K562 (cell line): ENCODE results near the gene SPAG9. TPM values are rescaled to one million over a fixed set of nuclear protein-coding genes. Genes with fewer than 3 reads are reported as not detected.

Experiments
- CBFA2T3 ChIP-seq: fragments of 450-650 bp; IDR thresholded peaks from 2 replicates; pipeline ENCODE4 v1.6.1; 2017
- ELF1 ChIP-seq: fragments of 200-800 bp; sonication (Bioruptor generic); IDR thresholded peaks from 2 replicates; pipeline ENCODE4 v1.6.1; 2016; ENCODE audit warnings: missing genetic modification characterization, missing compliant biosample characterization
- HCFC1 ChIP-seq: IDR thresholded peaks from 2 replicates; pipeline ENCODE4 v1.6.1; 2012; ENCODE audit warnings: low read depth, low read length, improper control_type of control experiment
- L3MBTL2 ChIP-seq: fragments of 450-650 bp; IDR thresholded peaks from 2 replicates; pipeline ENCODE4 v1.6.1; 2016; ENCODE audit warnings: mild to moderate bottlenecking, moderate library complexity
- MED1 ChIP-seq: sonication (generic); formaldehyde crosslinking; IDR thresholded peaks from 2 replicates; pipeline ENCODE4 v1.8.1; 2023; ENCODE audit warnings: missing genetic modification reagents, borderline replicate concordance
- MTA1 ChIP-seq: fragments of 450-650 bp; IDR thresholded peaks from 2 replicates; pipeline ENCODE4 v1.6.1; 2017; ENCODE audit warnings: borderline replicate concordance
- NCOR1 ChIP-seq: fragments of 450-650 bp; IDR thresholded peaks from 2 replicates; pipeline ENCODE4 v1.6.1; 2016; ENCODE audit warnings: mild to moderate bottlenecking, moderate library complexity
- NFATC3 ChIP-seq: fragments of 450-650 bp; IDR thresholded peaks from 2 replicates; pipeline ENCODE4 v1.6.1; 2017; ENCODE audit warnings: mild to moderate bottlenecking
- NRF1 ChIP-seq, 2 experiments: fragments of 450-650 bp; IDR thresholded peaks in 1 of 2; conservative IDR thresholded peaks in 1 of 2; 2 replicates each; pipeline ENCODE4 v1.6.1; 2014; ENCODE audit warnings: mild to moderate bottlenecking in 2 of 2
- PHB ChIP-seq: fragments of 250-450 bp; sonication (Bioruptor Pico); IDR thresholded peaks from 2 replicates; pipeline ENCODE4 v1.5.0; 2021
- RBFOX2 ChIP-seq: fragments of 200-400 bp; formaldehyde crosslinking; IDR thresholded peaks from 2 replicates; pipeline ENCODE4 v1.6.1; 2017; ENCODE audit warnings: low read depth, mild to moderate bottlenecking, low read length, moderate library complexity
- THRAP3 ChIP-seq: fragments of 450-650 bp; IDR thresholded peaks from 2 replicates; pipeline ENCODE4 v1.6.1; 2016; ENCODE audit warnings: mild to moderate bottlenecking, inconsistent platforms, borderline replicate concordance
- ZBTB33 ChIP-seq: sonication (generic); formaldehyde crosslinking; IDR thresholded peaks from 2 replicates; pipeline ENCODE4 v1.8.1; 2023; ENCODE audit warnings: mild to moderate bottlenecking, missing genetic modification reagents
- ZBTB7A ChIP-seq: IDR thresholded peaks from 2 replicates; pipeline ENCODE4 v1.6.1; 2011; ENCODE audit warnings: low read depth, mild to moderate bottlenecking, low read length, moderate library complexity, borderline replicate concordance; ENCODE audit not compliant: control insufficient read depth
- ZMIZ1 ChIP-seq, 2 experiments: fragments of 150-350 bp in 1 of 2; IDR thresholded peaks; 2 replicates each; pipeline ENCODE4 v1.6.1; 2012 to 2016; ENCODE audit warnings: low read depth in 2 of 2, low read length in 2 of 2, mild to moderate bottlenecking in 1 of 2, moderate library complexity in 1 of 2
- ZNF324 ChIP-seq: fragments of 250-450 bp; sonication (Bioruptor Pico); IDR thresholded peaks from 2 replicates; pipeline ENCODE4 v1.4.0; 2020; ENCODE audit warnings: mild to moderate bottlenecking
- ZNF431 ChIP-seq: sonication (generic); formaldehyde crosslinking; IDR thresholded peaks from 2 replicates; pipeline ENCODE4 v1.8.0; 2022; ENCODE audit warnings: mild to moderate bottlenecking, missing genetic modification reagents
- polyA plus RNA-seq, 8 experiments: library from polyadenylated mRNA; depleted of rRNA in 4 of 8; stranded (reverse) in 5 of 8; unstranded in 3 of 8; fragments of >200 nt; fragmentation: Nextera tagmentation in 2 of 8; fragmentation: Illumina TruSeq in 1 of 8; extraction: Ambion mirVana in 2 of 8; extraction: Trizol in 1 of 8; gene quantifications; 2 replicates each; pipeline versions ENCODE4 v1.2.1 to v1.2.3, GENCODE V29; 2011 to 2014; ENCODE audit warnings: inconsistent platforms in 1 of 8, missing spikeins in 1 of 8
- total RNA-seq, 7 experiments: library from RNA; depleted of rRNA in 6 of 7; stranded (reverse); fragments of >200 nt in 6 of 7; fragmentation: Illumina TruSeq in 2 of 7; extraction: Trizol in 2 of 7; gene quantifications; 2 replicates each; pipeline versions ENCODE4 v1.2.1 to v1.2.3, GENCODE V29; 2011 to 2021; ENCODE audit warnings: low replicate concordance in 1 of 7
- TF ChIP-seq, protein P1 (sequence below): IDR thresholded peaks from 2 replicates; pipeline ENCODE4 v1.6.1; 2014; ENCODE audit warnings: antibody characterized with exemption
- TF ChIP-seq, protein P2 (sequence below), 2 experiments: fragments of 450-650 bp in 1 of 2; sonication (generic) in 1 of 2; formaldehyde crosslinking in 1 of 2; IDR thresholded peaks in 1 of 2; conservative IDR thresholded peaks in 1 of 2; 2 replicates each; pipeline versions ENCODE4 v1.6.1 to v1.8.1; 2016 to 2023; ENCODE audit warnings: mild to moderate bottlenecking in 2 of 2, moderate library complexity in 2 of 2, inconsistent platforms in 1 of 2, missing genetic modification reagents in 1 of 2

SPAG9 gene
- total and polyA plus RNA-seq, 9 of the 15 experiments (the other 6 are each of a cell fraction or from before 2014, with no cell fraction given): 12.2 to 99.2 (median 58.2) TPM

DNA sequence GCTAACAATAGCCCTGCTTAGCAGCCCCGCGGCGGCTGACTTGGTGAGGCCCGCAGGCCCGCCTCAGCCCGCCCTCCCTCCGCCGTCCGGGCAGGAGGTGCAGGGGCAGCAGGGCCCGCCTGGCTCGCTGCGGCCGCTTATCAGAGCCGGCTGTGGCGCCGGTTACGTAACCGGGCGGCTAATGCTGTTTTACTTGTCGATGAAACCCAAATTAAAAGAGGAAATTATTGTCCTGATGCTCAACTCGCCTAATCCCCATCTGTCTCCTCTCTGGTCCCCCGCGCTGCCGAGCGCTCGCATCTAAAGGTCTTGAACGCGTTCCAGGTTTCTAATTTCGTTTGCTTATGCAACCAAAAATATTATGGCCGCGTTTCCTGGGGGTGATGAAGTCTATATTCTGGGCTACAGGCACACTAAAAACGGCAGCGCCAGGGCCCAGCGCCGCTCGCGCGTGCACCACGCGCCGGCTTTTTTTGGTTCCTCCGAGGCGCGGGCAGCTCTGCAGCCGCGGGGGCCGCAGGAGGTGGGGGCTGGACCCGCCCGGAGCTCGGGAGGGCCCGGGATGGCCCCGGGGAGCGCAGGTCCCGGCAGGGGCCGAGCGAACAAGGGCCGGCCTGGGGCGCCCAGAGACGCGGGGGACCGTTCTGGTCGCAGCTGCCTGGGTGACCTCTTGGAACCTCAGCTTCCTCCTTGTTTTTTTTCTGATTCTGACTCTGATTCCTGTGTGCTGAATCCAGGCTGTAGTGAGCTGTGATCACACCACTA is 189.3 kb downstream of the SPAG9 start (continued):
- no peak for TF ChIP-seq ZMIZ1 (IDR thresholded peaks at IDR 0.05; ENCODE audit: low read depth in 2 of 2, low read length in 2 of 2)
- no peak for TF ChIP-seq ZNF324 (CRISPR knock-in tag)
- peak; percentile 64 for TF ChIP-seq RBFOX2
- TF ChIP-seq THRAP3: no peak
- no peak for TF ChIP-seq NCOR1
- TF ChIP-seq HCFC1: no peak
- TF ChIP-seq, protein P1, sequence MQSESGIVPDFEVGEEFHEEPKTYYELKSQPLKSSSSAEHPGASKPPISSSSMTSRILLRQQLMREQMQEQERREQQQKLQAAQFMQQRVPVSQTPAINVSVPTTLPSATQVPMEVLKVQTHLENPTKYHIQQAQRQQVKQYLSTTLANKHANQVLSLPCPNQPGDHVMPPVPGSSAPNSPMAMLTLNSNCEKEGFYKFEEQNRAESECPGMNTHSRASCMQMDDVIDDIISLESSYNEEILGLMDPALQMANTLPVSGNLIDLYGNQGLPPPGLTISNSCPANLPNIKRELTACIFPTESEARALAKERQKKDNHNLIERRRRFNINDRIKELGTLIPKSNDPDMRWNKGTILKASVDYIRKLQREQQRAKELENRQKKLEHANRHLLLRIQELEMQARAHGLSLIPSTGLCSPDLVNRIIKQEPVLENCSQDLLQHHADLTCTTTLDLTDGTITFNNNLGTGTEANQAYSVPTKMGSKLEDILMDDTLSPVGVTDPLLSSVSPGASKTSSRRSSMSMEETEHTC: no peak
- TF ChIP-seq ELF1 (tag): no peak
- TF ChIP-seq MTA1: no peak
- TF ChIP-seq ZNF431 (CRISPR knock-in tag): peak; percentile 79
- 0 out of 2 replicates have a peak, but pooled peaks have one; percentile 14 for TF ChIP-seq ZBTB33 (CRISPR knock-in tag)
- no peak for TF ChIP-seq MED1
- peak; percentile 87 for TF ChIP-seq L3MBTL2
- peak; percentile 9; the same call in 1 of the 2 replicates for TF ChIP-seq CBFA2T3
- TF ChIP-seq NRF1 (conservative IDR thresholded peaks at IDR 0.05 in 1 of 2, IDR thresholded peaks at IDR 0.05 in 1 of 2): 0 out of 4 replicates have a peak, but pooled peaks have one; percentile 16 to 18
- TF ChIP-seq ZBTB7A: peak; percentile 21; the same call in 1 of the 2 replicates
- no peak for TF ChIP-seq PHB (CRISPR knock-in tag)
- TF ChIP-seq, protein P2, sequence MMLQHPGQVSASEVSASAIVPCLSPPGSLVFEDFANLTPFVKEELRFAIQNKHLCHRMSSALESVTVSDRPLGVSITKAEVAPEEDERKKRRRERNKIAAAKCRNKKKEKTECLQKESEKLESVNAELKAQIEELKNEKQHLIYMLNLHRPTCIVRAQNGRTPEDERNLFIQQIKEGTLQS (IDR thresholded peaks at IDR 0.05): peak; percentile 56; the same call in 1 of the 2 replicates
- TF ChIP-seq, protein P2 (CRISPR knock-in tag; conservative IDR thresholded peaks at IDR 0.05): no peak
- TF ChIP-seq NFATC3: no peak
